Hepatocyte (in vitro differentiated cells): ENCODE measurements around the gene HPCAL1. TPM values are rescaled to one million over a fixed set of nuclear protein-coding genes. Genes with fewer than 3 reads are reported as not detected.
"Not testable (repeated sequence)": the region's sequence is repeated elsewhere in the genome, so short reads cannot be mapped to it uniquely, and the experiment has no call there.

ENCODE experiments used
- DNase-seq: peaks from one replicate; pipeline ENCODE4 v3.0.0-alpha.2; 2016; ENCODE audit warnings: low spot score
- H2AFZ ChIP-seq: fragments of 200-600 bp; sonication (generic); 2 replicates; pipeline ENCODE4 v1.6.0; 2016; ENCODE audit warnings: antibody characterized with exemption, mild to moderate bottlenecking
- H3K27ac ChIP-seq: fragments of 200-600 bp; sonication (generic); 2 replicates; pipeline ENCODE4 v1.5.1; 2016; ENCODE audit warnings: mild to moderate bottlenecking
- H3K27me3 ChIP-seq: fragments of 200-600 bp; sonication (generic); 2 replicates; pipeline ENCODE4 v1.6.1; 2016
- H3K36me3 ChIP-seq: fragments of 200-600 bp; sonication (generic); replicated peaks from 2 replicates; pipeline ENCODE4 v1.5.1; 2016; ENCODE audit warnings: low read depth; ENCODE audit not compliant: insufficient read depth
- H3K4me1 ChIP-seq: fragments of 200-600 bp; sonication (generic); 2 replicates; pipeline ENCODE4 v1.5.1; 2016; ENCODE audit warnings: mild to moderate bottlenecking, moderate library complexity; ENCODE audit not compliant: insufficient read depth
- H3K4me2 ChIP-seq: fragments of 200-600 bp; sonication (generic); 2 replicates; pipeline ENCODE4 v1.6.0; 2016
- H3K4me3 ChIP-seq: fragments of 200-600 bp; sonication (generic); 2 replicates; pipeline ENCODE4 v1.5.1; 2016; ENCODE audit warnings: mild to moderate bottlenecking
- H3K79me2 ChIP-seq: fragments of 200-600 bp; sonication (generic); 2 replicates; pipeline ENCODE4 v1.6.0; 2017; ENCODE audit warnings: mild to moderate bottlenecking
- H3K9me2 ChIP-seq: fragments of 200-600 bp; sonication (generic); replicated peaks from 2 replicates; pipeline ENCODE4 v1.6.0; 2017; ENCODE audit warnings: mild to moderate bottlenecking; ENCODE audit not compliant: insufficient read depth
- H3K9me3 ChIP-seq: fragments of 200-600 bp; sonication (generic); 2 replicates; pipeline ENCODE4 v1.5.1; 2016; ENCODE audit warnings: low read depth, mild to moderate bottlenecking
- H4K20me1 ChIP-seq: fragments of 200-600 bp; sonication (generic); 2 replicates; pipeline ENCODE4 v1.6.0; 2016; ENCODE audit warnings: mild to moderate bottlenecking; ENCODE audit not compliant: insufficient read depth, poor library complexity, severe bottlenecking
- EZH2 ChIP-seq: fragments of 200-600 bp; sonication (generic); IDR thresholded peaks from 2 replicates; pipeline ENCODE4 v1.6.1; 2016; ENCODE audit warnings: antibody characterized with exemption, mild to moderate bottlenecking, borderline replicate concordance
- EZH2phosphoT487 ChIP-seq: fragments of 200-600 bp; sonication (generic); IDR thresholded peaks from one replicate; pipeline ENCODE4 v1.6.1; 2018; ENCODE audit warnings: antibody characterized with exemption, mild to moderate bottlenecking, low read depth, moderate library complexity; ENCODE audit not compliant: unreplicated experiment, severe bottlenecking
- WGBS: methylation state at CpG from one replicate; pipeline ENCODE4 v1.1.6; 2016; ENCODE audit warnings: low lambda C conversion rate; ENCODE audit errors: missing lambda C conversion rate; 5-methylcytosine and 5-hydroxymethylcytosine counted together
- polyA plus RNA-seq: library from polyadenylated mRNA; unstranded; fragments of >200 nt; fragmentation: Nextera tagmentation; extraction: Ambion mirVana; gene quantifications from 2 replicates; pipeline ENCODE4 v1.2.1, GENCODE V29; 2016
- total RNA-seq: library from RNA; depleted of rRNA; stranded (reverse); fragments of >200 nt; gene quantifications from 2 replicates; pipeline ENCODE4 v1.2.3, GENCODE V29; 2014
- TF ChIP-seq, protein P1 (sequence below): fragments of 200-600 bp; sonication (generic); IDR thresholded peaks from 2 replicates; pipeline ENCODE4 v1.5.1; 2016; ENCODE audit warnings: antibody characterized with exemption, mild to moderate bottlenecking; ENCODE audit not compliant: poor library complexity

HPCAL1 gene
- total and polyA plus RNA-seq, 2 experiments from 2014 or later, result 22.5 to 39.1 TPM

DNA sequence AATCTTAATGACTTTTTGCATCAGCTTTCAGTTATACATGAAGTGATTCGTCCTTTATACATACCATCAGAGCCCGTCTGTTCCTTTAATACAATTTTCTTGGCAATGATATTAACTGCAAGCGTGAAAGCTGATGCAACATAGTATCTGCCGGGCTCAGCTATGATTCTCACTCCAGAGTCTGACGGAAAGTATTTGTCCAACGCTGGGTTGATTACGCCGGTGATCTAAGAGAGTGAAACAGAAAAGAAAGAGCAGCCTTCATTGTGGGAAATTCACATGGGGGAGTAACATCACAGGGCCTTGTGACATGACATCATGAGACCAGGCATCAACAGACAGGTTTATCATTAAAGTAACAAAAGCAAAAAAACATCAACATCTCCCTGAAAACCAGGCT lies 139.2 kb downstream of the HPCAL1 start:
- H3K9me2 ChIP-seq, result no peaks in the 10 kb centered on the region
- DNase-seq, result no peak
- 93% methylated on average over 8 of the region's 8 CpGs for WGBS
- no peak overlapping the region for H2AFZ ChIP-seq
- no peaks in the 10 kb centered on the region for H3K9me3 ChIP-seq
- peaks cover 4% of the 10 kb centered on the region for H3K4me1 ChIP-seq
- no peak overlapping the region for H3K4me3 ChIP-seq
- TF ChIP-seq EZH2phosphoT487 (no peak), EZH2 (no peak)
- TF ChIP-seq, protein P1, sequence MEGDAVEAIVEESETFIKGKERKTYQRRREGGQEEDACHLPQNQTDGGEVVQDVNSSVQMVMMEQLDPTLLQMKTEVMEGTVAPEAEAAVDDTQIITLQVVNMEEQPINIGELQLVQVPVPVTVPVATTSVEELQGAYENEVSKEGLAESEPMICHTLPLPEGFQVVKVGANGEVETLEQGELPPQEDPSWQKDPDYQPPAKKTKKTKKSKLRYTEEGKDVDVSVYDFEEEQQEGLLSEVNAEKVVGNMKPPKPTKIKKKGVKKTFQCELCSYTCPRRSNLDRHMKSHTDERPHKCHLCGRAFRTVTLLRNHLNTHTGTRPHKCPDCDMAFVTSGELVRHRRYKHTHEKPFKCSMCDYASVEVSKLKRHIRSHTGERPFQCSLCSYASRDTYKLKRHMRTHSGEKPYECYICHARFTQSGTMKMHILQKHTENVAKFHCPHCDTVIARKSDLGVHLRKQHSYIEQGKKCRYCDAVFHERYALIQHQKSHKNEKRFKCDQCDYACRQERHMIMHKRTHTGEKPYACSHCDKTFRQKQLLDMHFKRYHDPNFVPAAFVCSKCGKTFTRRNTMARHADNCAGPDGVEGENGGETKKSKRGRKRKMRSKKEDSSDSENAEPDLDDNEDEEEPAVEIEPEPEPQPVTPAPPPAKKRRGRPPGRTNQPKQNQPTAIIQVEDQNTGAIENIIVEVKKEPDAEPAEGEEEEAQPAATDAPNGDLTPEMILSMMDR, result no peak
- H3K36me3 ChIP-seq, result peaks cover 2% of the 10 kb centered on the region
- peaks cover 29% of the 10 kb centered on the region for H4K20me1 ChIP-seq
- H3K4me2 ChIP-seq, result no peak overlapping the region
- peaks cover 26% of the 10 kb centered on the region for H3K79me2 ChIP-seq
- no peak overlapping the region for H3K27ac ChIP-seq
- no peaks in the 10 kb centered on the region for H3K27me3 ChIP-seq

DNA sequence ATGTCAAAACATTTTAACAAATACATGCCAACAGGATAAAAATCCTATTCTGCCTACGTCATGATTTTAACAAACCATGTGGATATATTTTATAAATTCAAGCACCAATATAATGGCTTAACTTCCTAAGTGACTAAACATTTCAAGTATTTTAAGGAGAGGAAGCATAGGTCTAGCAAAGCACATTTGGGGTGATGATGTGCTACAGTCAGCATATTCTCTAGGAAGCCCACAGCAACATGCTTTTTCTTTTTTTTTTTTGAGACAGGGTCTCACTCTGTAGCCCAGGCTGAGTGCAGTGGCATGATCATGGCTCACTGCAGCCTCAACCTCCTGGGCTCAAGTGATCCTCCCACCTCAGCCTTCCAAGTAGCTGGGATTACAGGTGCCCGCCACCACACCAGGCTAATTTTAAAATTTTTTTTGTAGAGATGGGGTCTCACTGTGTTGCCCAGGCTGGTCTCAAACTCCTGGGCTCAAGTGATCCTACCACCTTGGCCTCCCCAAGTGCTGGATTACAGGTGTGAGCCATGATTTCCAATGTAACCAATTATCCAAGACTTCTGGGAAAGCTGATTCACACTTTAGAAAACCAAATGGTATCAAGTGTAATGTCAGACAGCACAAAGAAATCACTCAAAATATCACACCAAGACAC lies 139.9 kb downstream of the HPCAL1 start:
- not testable (repeated sequence) for H3K4me3 ChIP-seq, H3K27ac ChIP-seq, H3K27me3 ChIP-seq, H3K9me2 ChIP-seq, H2AFZ ChIP-seq, H3K4me2 ChIP-seq, H3K36me3 ChIP-seq, H3K4me1 ChIP-seq, DNase-seq, H3K9me3 ChIP-seq
- Histone ChIP-seq H3K79me2 (peaks cover 33% of the 10 kb centered on the region), H4K20me1 (peaks cover 36% of the 10 kb centered on the region)
- WGBS, result 97% methylated on average over 2 of the region's 2 CpGs

DNA sequence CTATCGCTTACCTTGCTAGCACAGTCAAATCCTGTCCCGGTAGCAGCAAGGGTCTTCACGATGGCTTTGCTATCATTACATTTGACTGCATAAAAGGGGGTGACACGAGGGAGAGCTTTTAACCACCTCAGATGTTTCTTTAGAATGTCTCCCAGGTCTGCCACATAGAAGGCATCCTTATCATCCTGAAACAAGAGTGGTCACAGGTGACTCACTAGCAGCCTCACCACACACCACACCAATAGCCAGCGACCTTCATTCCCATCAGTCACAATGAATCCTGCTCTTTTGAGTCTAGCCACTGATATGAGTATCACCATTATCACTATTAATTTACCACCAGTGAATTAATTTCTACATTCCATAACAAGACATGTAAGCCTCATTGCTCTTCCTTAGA lies 141.8 kb downstream of the HPCAL1 start:
- Histone ChIP-seq H3K36me3 (peaks cover 2% of the 10 kb centered on the region), H3K4me1 (peaks cover 11% of the 10 kb centered on the region), H4K20me1 (peaks cover 37% of the 10 kb centered on the region), H3K9me3 (no peaks in the 10 kb centered on the region), H3K4me3 (no peak overlapping the region), H3K27me3 (no peaks in the 10 kb centered on the region), H3K27ac (no peak overlapping the region), H3K9me2 (no peaks in the 10 kb centered on the region), H3K79me2 (peaks cover 35% of the 10 kb centered on the region), H2AFZ (no peak overlapping the region), H3K4me2 (no peak overlapping the region)
- WGBS, result 92% methylated on average over 5 of the region's 5 CpGs
- DNase-seq, result no peak
- TF ChIP-seq EZH2phosphoT487 (no peak), EZH2 (no peak)
- TF ChIP-seq, protein P1, result no peak

DNA sequence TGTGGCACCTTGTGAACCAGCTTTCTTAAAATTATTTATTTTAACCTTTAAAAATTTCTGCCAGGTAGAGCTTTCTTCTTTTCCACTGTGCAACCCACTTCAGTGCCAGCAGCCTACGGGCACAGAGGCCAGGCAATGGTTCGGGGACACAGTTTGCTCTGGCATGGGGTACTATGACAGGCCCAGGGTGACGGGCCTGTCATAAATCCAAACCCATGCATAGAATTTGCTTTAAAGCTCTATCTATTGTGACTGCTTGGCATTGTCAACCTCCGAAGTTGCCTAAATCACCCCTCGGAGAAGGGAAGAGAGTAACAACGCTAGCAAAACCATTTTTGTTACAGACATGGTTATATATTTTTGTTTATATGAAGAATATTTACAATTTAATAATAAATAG lies 143.9 kb downstream of the HPCAL1 start:
- TF ChIP-seq, protein P1, result no peak
- TF ChIP-seq EZH2, result no peak
- no peak for TF ChIP-seq EZH2phosphoT487
- Histone ChIP-seq H2AFZ (no peak overlapping the region), H3K4me2 (peak overlapping the region; percentile 85), H4K20me1 (peaks cover 37% of the 10 kb centered on the region), H3K4me1 (peaks cover 11% of the 10 kb centered on the region), H3K79me2 (peaks cover 35% of the 10 kb centered on the region), H3K27ac (no peak overlapping the region), H3K9me2 (no peaks in the 10 kb centered on the region), H3K4me3 (peak overlapping the region; percentile 72), H3K27me3 (no peaks in the 10 kb centered on the region), H3K9me3 (no peaks in the 10 kb centered on the region), H3K36me3 (peaks cover 2% of the 10 kb centered on the region)
- WGBS, result 63% methylated on average over 6 of the region's 6 CpGs
- no peak for DNase-seq
